ENCODE measurements around the gene NPLOC4. TPM values are rescaled to one million over a fixed set of nuclear protein-coding genes. Genes with fewer than 3 reads are reported as not detected.

The NPLOC4 gene
- total RNA-seq, 4 donors from 2014 or later: 45.8 to 98.5 (median 58.1) TPM

GRCh38 chr17:81509207-81509971 is 127.5 kb downstream of the NPLOC4 start:
- Histone ChIP-seq H3K4me3 (replicated peaks in 1 of 3) (peak overlapping the region in 2 of 3 donors; percentile 96 to 97), H3K27me3 (no peaks in the 10 kb centered on the region), H3K9me3 (no peaks in the 10 kb centered on the region), H3K27ac (peak overlapping the region; percentile 56 to 100 (median 99)), H3K36me3 (peaks cover 28 to 31% of the 10 kb centered on the region in 2 donors), H3K4me1 (peaks cover 22 to 34% of the 10 kb centered on the region in 2 donors)
- 22 to 23% methylated on average over 12 of the region's 12 CpGs for WGBS, 2 donors
- DNase-seq: peak in 1 of 2 donors; percentile 35
- intact Hi-C loops (cut with DNase I): no loop called here
- no peak for TF ChIP-seq CTCF (IDR thresholded peaks at IDR 0.05)
- no peak for TF ChIP-seq POLR2A (IDR thresholded peaks at IDR 0.05)

- Histone ChIP-seq H3K9me3 (no peaks in the 10 kb centered on the region), H3K27ac (peak overlapping the region; percentile 56 to 100 (median 99)), H3K4me3 (replicated peaks in 1 of 3) (peak overlapping the region in 2 of 3 donors; percentile 96 to 97), H3K36me3 (peaks cover 28 to 31% of the 10 kb centered on the region in 2 donors), H3K27me3 (no peaks in the 10 kb centered on the region), H3K4me1 (peaks cover 18 to 27% of the 10 kb centered on the region in 2 donors)
- intact Hi-C loops (cut with DNase I): no loop called here
- peak; percentile 53 to 68 for DNase-seq
- WGBS, 2 donors: 42 to 61% methylated on average over 10 of the region's 10 CpGs
- TF ChIP-seq POLR2A (IDR thresholded peaks at IDR 0.05): peak in 1 of 2 donors; percentile 22
- TF ChIP-seq CTCF (IDR thresholded peaks at IDR 0.05): no peak
These were observed 128.2 kb downstream of the NPLOC4 start for GRCh38 chr17:81508639-81509206.

Small RNA genes lying within 50 kb of the gene (small RNA-seq; reads per million reads assigned to genes)
- not detected for gene RF00019

Other genes starting within 250 kb of the NPLOC4 start
- gene BAHCC1, start 241.7 kb downstream of the NPLOC4 start, total RNA-seq: 10 to 100 TPM; 13.7 to 33.7 (median 23.9) TPM
- 1,000 to 10,000 TPM; 1,168 to 4,304 (median 2,945) TPM for gene ACTG1, start 124.3 kb downstream of the NPLOC4 start, total RNA-seq
- gene FSCN2, start 108.7 kb downstream of the NPLOC4 start, total RNA-seq: 10 to 100 TPM in 3 of 4 donors, 1 to 10 TPM in 1; 9.7 to 20.7 (median 17.0) TPM
- 10 to 100 TPM; 24.1 to 35.2 (median 31.0) TPM for gene FAAP100, start 84.8 kb downstream of the NPLOC4 start, total RNA-seq
- 1 to 10 TPM in 1 of 4 donors, under 1 TPM in 2, not detected in 1; 0.29 to 2.6 (median 0.40) TPM for gene TSPAN10, start 84 bp upstream of the NPLOC4 start, total RNA-seq
- not detected for gene PDE6G, start 19.4 kb upstream of the NPLOC4 start, total RNA-seq
- 10 to 100 TPM; 20.5 to 46.3 (median 34.2) TPM for gene OXLD1, start 29.5 kb upstream of the NPLOC4 start, total RNA-seq
- gene CCDC137, start 29.6 kb upstream of the NPLOC4 start, total RNA-seq: 10 to 100 TPM in 1 of 4 donors, 1 to 10 TPM in 3; 4.4 to 11.4 (median 8.8) TPM
- 10 to 100 TPM; 29.7 to 46.5 (median 37.2) TPM for gene ARL16, start 46.7 kb upstream of the NPLOC4 start, total RNA-seq
- 10 to 100 TPM; 62.9 to 98.3 (median 67.3) TPM for gene HGS, start 46.9 kb upstream of the NPLOC4 start, total RNA-seq
- gene MRPL12, start 66.3 kb upstream of the NPLOC4 start, total RNA-seq: 10 to 100 TPM; 30.7 to 89.3 (median 46.4) TPM
- 10 to 100 TPM in 3 of 4 donors, 1 to 10 TPM in 1; 8.9 to 26.3 (median 20.8) TPM for gene SLC25A10, start 75.2 kb upstream of the NPLOC4 start, total RNA-seq
- not detected for gene GCGR, start 167.0 kb upstream of the NPLOC4 start, total RNA-seq
- gene MCRIP1, start 196.2 kb upstream of the NPLOC4 start, total RNA-seq: 10 to 100 TPM; 55.2 to 88.6 (median 83.7) TPM
- not detected for gene PPP1R27, start 197.9 kb upstream of the NPLOC4 start, total RNA-seq
- 1,000 to 10,000 TPM in 1 of 4 donors, 100 to 1,000 TPM in 3; 548 to 1,124 (median 681) TPM for gene P4HB, start 223.4 kb upstream of the NPLOC4 start, total RNA-seq
- gene ARHGDIA, start 234.2 kb upstream of the NPLOC4 start, total RNA-seq: 100 to 1,000 TPM; 115 to 173 (median 164) TPM

Data from thyroid gland (tissue), 4 donors.